ENCODE results near the gene CPA1.

GRCh38 chr7:130393841-130394411 lies 13.6 kb downstream of the CPA1 start:
- TF ChIP-seq, protein P1, sequence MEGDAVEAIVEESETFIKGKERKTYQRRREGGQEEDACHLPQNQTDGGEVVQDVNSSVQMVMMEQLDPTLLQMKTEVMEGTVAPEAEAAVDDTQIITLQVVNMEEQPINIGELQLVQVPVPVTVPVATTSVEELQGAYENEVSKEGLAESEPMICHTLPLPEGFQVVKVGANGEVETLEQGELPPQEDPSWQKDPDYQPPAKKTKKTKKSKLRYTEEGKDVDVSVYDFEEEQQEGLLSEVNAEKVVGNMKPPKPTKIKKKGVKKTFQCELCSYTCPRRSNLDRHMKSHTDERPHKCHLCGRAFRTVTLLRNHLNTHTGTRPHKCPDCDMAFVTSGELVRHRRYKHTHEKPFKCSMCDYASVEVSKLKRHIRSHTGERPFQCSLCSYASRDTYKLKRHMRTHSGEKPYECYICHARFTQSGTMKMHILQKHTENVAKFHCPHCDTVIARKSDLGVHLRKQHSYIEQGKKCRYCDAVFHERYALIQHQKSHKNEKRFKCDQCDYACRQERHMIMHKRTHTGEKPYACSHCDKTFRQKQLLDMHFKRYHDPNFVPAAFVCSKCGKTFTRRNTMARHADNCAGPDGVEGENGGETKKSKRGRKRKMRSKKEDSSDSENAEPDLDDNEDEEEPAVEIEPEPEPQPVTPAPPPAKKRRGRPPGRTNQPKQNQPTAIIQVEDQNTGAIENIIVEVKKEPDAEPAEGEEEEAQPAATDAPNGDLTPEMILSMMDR (IDR thresholded peaks at IDR 0.05): no peak
- no peak for TF ChIP-seq POLR2A (IDR thresholded peaks at IDR 0.05)
